GM12878 (cell line): ENCODE results near the gene EXPH5. TPM values are rescaled to one million over a fixed set of nuclear protein-coding genes. Genes with fewer than 3 reads are reported as not detected.

Source experiments
- ATF2 ChIP-seq: IDR thresholded peaks from 2 replicates; pipeline ENCODE4 v1.6.1; 2012; ENCODE audit warnings: low read length, inconsistent platforms
- ATF3 ChIP-seq: IDR thresholded peaks from 2 replicates; pipeline ENCODE4 v1.6.1; 2011; ENCODE audit warnings: low read depth, mild to moderate bottlenecking, low read length, moderate library complexity, borderline replicate concordance; ENCODE audit errors: extremely low read depth
- BCL3 ChIP-seq: IDR thresholded peaks from 2 replicates; pipeline ENCODE4 v1.6.1; 2011; ENCODE audit warnings: borderline replicate concordance, low read depth, mild to moderate bottlenecking, moderate library complexity, low read length; ENCODE audit not compliant: insufficient read depth, poor library complexity, severe bottlenecking
- BMI1 ChIP-seq: fragments of 450-650 bp; IDR thresholded peaks from 2 replicates; pipeline ENCODE4 v1.6.1; 2016; ENCODE audit warnings: mild to moderate bottlenecking, moderate library complexity, borderline replicate concordance
- ETV6 ChIP-seq, 2 experiments: fragments of 450-650 bp in 1 of 2; IDR thresholded peaks in 1 of 2; conservative IDR thresholded peaks in 1 of 2; 2 replicates each; pipeline ENCODE4 v1.6.1; 2014; ENCODE audit warnings: antibody characterized with exemption in 1 of 2, borderline replicate concordance in 1 of 2, low read depth in 1 of 2, mild to moderate bottlenecking in 1 of 2, moderate library complexity in 1 of 2
- HSF1 ChIP-seq: fragments of 150-350 bp; IDR thresholded peaks from 2 replicates; pipeline ENCODE4 v1.6.1; 2014; ENCODE audit warnings: mild to moderate bottlenecking, low read depth, low read length
- MEF2A ChIP-seq: IDR thresholded peaks from 2 replicates; pipeline ENCODE4 v1.6.1; 2011; ENCODE audit warnings: low read depth, mild to moderate bottlenecking, low read length, moderate library complexity; ENCODE audit not compliant: insufficient read depth
- NBN ChIP-seq: fragments of 450-650 bp; IDR thresholded peaks from 2 replicates; pipeline ENCODE4 v1.6.1; 2016
- NFYB ChIP-seq: IDR thresholded peaks from 2 replicates; pipeline ENCODE4 v1.6.1; 2011; ENCODE audit warnings: low read depth, mild to moderate bottlenecking, low read length, improper control_type of control experiment, moderate library complexity; ENCODE audit not compliant: insufficient read depth
- PKNOX1 ChIP-seq: fragments of 450-650 bp; IDR thresholded peaks from 2 replicates; pipeline ENCODE4 v1.6.1; 2016; ENCODE audit warnings: mild to moderate bottlenecking
- POLR2AphosphoS5 ChIP-seq: IDR thresholded peaks from 2 replicates; pipeline ENCODE4 v1.6.1; 2011; ENCODE audit warnings: mild to moderate bottlenecking, low read length, inconsistent platforms
- RAD21 ChIP-seq: IDR thresholded peaks from 2 replicates; pipeline ENCODE4 v1.6.1; 2011; ENCODE audit warnings: mild to moderate bottlenecking, low read depth, low read length, moderate library complexity; ENCODE audit not compliant: insufficient read depth
- RELB ChIP-seq: fragments of 450-650 bp; IDR thresholded peaks from 2 replicates; pipeline ENCODE4 v1.6.1; 2017; ENCODE audit warnings: low read depth, mild to moderate bottlenecking, moderate library complexity
- SMC3 ChIP-seq: IDR thresholded peaks from 2 replicates; pipeline ENCODE4 v1.6.1; 2011; ENCODE audit warnings: low read length, improper control_type of control experiment, borderline replicate concordance
- TCF7 ChIP-seq: IDR thresholded peaks from 2 replicates; pipeline ENCODE4 v1.6.1; 2014; ENCODE audit warnings: antibody characterized with exemption, borderline replicate concordance
- USF1 ChIP-seq: IDR thresholded peaks from 2 replicates; pipeline ENCODE4 v1.6.1; 2011; ENCODE audit warnings: borderline replicate concordance, low read depth, mild to moderate bottlenecking, moderate library complexity, mixed read lengths, low read length; ENCODE audit not compliant: insufficient read depth; ENCODE audit errors: extremely low read length
- YY1 ChIP-seq: IDR thresholded peaks from 2 replicates; pipeline ENCODE4 v1.6.1; 2011; ENCODE audit warnings: low read depth, mild to moderate bottlenecking, low read length
- ZNF217 ChIP-seq: fragments of 450-650 bp; IDR thresholded peaks from 2 replicates; pipeline ENCODE4 v1.6.1; 2017; ENCODE audit warnings: antibody characterized with exemption, mild to moderate bottlenecking
- ZNF24 ChIP-seq: fragments of 450-650 bp; IDR thresholded peaks from 2 replicates; pipeline ENCODE4 v1.6.1; 2017; ENCODE audit warnings: antibody characterized with exemption, mild to moderate bottlenecking
- polyA plus RNA-seq, 11 experiments: library from polyadenylated mRNA; depleted of rRNA in 4 of 11; unstranded in 6 of 11; stranded (reverse) in 5 of 11; fragments of >200 nt; fragmentation: Nextera tagmentation in 4 of 11; fragmentation: Illumina TruSeq in 1 of 11; extraction: Ambion mirVana in 4 of 11; extraction: Trizol in 1 of 11; gene quantifications; 1 replicate in 1 of 11; 2 replicates in 10 of 11; pipeline versions ENCODE4 v1.2.1 to v1.2.3, GENCODE V29; 2011 to 2016; ENCODE audit warnings: inconsistent platforms in 2 of 11, missing spikeins in 2 of 11, low read depth in 1 of 11
- total RNA-seq, 4 experiments: library from RNA; depleted of rRNA in 3 of 4; stranded (reverse); fragments of >200 nt in 3 of 4; fragmentation: Illumina TruSeq in 1 of 4; extraction: Trizol in 1 of 4; gene quantifications; 2 replicates each; pipeline versions ENCODE4 v1.2.1 to v1.2.3, GENCODE V29; 2013 to 2021

EXPH5 gene
- total and polyA plus RNA-seq, 10 of the 15 experiments (the other 5 are each of a cell fraction or from before 2014, with no cell fraction given), result 0.69 to 11.1 (median 4.3) TPM

GRCh38 chr11:108620958-108621772 is 27.6 kb upstream of the EXPH5 start (continued):
- TF ChIP-seq BCL3, result peak; percentile 86
- TF ChIP-seq BMI1, result peak; percentile 69
- no peak for TF ChIP-seq ATF3
- peak; percentile 60 for TF ChIP-seq NBN
- peak; percentile 96 for TF ChIP-seq MEF2A
- TF ChIP-seq NFYB, result no peak
- TF ChIP-seq YY1, result 0 out of 2 replicates have a peak, but pooled peaks have one; percentile 6
- no peak for TF ChIP-seq HSF1
- peak; percentile 93 for TF ChIP-seq ATF2
- peak; percentile 83 for TF ChIP-seq ZNF24
- peak; percentile 90; the same call in 1 of the 2 replicates for TF ChIP-seq RELB
- peak; percentile 22; the same call in 1 of the 2 replicates for TF ChIP-seq PKNOX1
- peak; percentile 54; the same call in 1 of the 2 replicates for TF ChIP-seq ZNF217
- TF ChIP-seq SMC3, result no peak; the same call in 1 of the 2 replicates
- TF ChIP-seq POLR2AphosphoS5, result 0 out of 2 replicates have a peak, but pooled peaks have one; percentile 55
- no peak for TF ChIP-seq USF1
- TF ChIP-seq ETV6 (conservative IDR thresholded peaks at IDR 0.05 in 1 of 2, IDR thresholded peaks at IDR 0.05 in 1 of 2; ENCODE audit: borderline replicate concordance in 1 of 2, low read depth in 1 of 2), result 0 out of 4 replicates have a peak, but pooled peaks of 1 of the 2 experiments have one; percentile 35
- peak; percentile 16; the same call in 1 of the 2 replicates for TF ChIP-seq RAD21
- peak; percentile 24; the same call in 1 of the 2 replicates for TF ChIP-seq TCF7
